HAP-1 (cell line): ENCODE data around the gene TMEM164.

Experiments
- DNase-seq, 2 experiments: peaks; one replicate each; pipeline ENCODE4 v3.0.0-alpha.2; 2016 to 2020; ENCODE audit warnings: low spot score in 2 of 2
- H3K27me3 ChIP-seq: fragments of 250-450 bp; sonication (Bioruptor Pico); 2 replicates; pipeline ENCODE4 v1.5.1; 2020; ENCODE audit warnings: low read depth, mild to moderate bottlenecking, moderate library complexity
- H3K36me3 ChIP-seq: fragments of 250-450 bp; sonication (Bioruptor Pico); replicated peaks from 2 replicates; pipeline ENCODE4 v1.5.1; 2020; ENCODE audit warnings: mild to moderate bottlenecking
- H3K4me1 ChIP-seq: fragments of 250-450 bp; sonication (Bioruptor Pico); 2 replicates; pipeline ENCODE4 v1.5.1; 2020; ENCODE audit warnings: mild to moderate bottlenecking
- H3K4me3 ChIP-seq: fragments of 250-450 bp; sonication (Bioruptor Pico); 2 replicates; pipeline ENCODE4 v1.5.1; 2020; ENCODE audit warnings: mild to moderate bottlenecking, moderate library complexity
- H3K9me3 ChIP-seq: fragments of 250-450 bp; sonication (Bioruptor Pico); 2 replicates; pipeline ENCODE4 v1.5.1; 2020; ENCODE audit warnings: mild to moderate bottlenecking, moderate library complexity
- in situ Hi-C: fragments of 300-500 bp; cut with MboI; formaldehyde crosslinking; loops from 3 replicates; pipeline ENCODE4 v1.14.3; 2020; ENCODE audit warnings: low sequenced_read_pairs, inconsistent platforms, mixed read lengths

TMEM164 gene

GRCh38 chrX:110219920-110220319 lies 217.0 kb downstream of the TMEM164 start:
- in situ Hi-C loops = no loop called here

GRCh38 chrX:110222497-110223257 lies 219.8 kb downstream of the TMEM164 start:
- Histone ChIP-seq H3K4me3 (no peak overlapping the region), H3K9me3 (no peaks in the 10 kb centered on the region), H3K27me3 (no peaks in the 10 kb centered on the region), H3K36me3 (no peaks in the 10 kb centered on the region), H3K4me1 (peaks cover 4% of the 10 kb centered on the region; the same call in 1 of the 2 replicates)
- in situ Hi-C loops = no loop called here
- DNase-seq = no peak

More at GRCh38 chrX:110219920-110220319, 217.0 kb downstream of the TMEM164 start:
- Histone ChIP-seq H3K4me1 (no peaks in the 10 kb centered on the region), H3K4me3 (no peak overlapping the region), H3K27me3 (no peaks in the 10 kb centered on the region), H3K9me3 (no peaks in the 10 kb centered on the region), H3K36me3 (no peaks in the 10 kb centered on the region)
- DNase-seq = no peak

DNA sequence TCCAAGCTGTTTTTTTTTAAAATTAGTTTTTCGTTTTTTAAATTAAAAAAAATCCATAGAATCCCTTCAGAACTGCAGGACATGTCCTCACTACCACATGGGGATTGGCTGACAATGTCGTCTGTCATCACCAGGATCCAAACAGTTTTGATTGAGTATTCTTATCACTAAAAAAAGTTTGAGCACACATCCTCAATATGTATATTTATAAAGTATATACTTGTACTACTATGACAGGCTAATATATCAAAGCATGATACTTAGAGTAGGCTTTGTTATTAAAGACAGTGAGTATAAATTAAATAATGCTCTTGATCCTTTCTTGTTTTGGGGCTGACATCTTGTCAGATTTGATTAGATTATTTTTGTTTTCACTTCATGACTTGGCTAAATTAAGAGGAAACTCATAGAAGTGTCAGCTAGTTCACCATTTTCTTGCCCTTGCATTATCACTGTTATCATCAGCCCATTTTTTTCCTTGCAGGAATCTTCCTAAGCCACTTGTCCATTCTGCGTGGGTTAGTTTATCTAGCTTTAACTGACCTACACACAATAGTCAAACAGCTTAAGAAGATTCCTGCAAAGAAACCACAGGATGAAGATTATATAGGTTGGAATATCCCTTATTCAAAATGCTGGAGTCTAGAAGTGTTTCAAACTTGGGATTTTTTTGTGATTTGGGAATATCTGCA lies 222.2 kb downstream of the TMEM164 start:
- Histone ChIP-seq H3K4me1 (peaks cover 10% of the 10 kb centered on the region), H3K9me3 (no peaks in the 10 kb centered on the region), H3K36me3 (no peaks in the 10 kb centered on the region), H3K27me3 (no peaks in the 10 kb centered on the region), H3K4me3 (no peak overlapping the region)
- in situ Hi-C loops = no loop called here
- DNase-seq = no peak

DNA sequence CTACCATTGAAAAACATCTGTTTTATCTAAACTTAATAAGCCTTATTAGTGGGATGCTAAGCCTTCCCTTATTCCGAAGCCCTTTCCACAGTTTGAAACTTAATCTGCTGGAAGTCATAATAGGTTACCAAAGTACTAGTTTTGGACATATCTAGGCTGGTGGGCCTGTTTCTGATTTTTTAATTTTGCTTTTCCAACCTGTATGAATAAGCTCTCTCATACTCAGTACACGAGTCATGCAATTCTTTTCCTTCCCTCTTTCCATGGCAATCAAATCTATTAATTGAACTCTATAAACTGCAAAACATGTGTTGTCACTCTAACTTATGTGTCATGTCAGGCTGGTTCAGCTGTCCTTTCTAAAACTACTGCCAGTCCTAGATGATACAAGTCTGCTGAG lies 224.0 kb downstream of the TMEM164 start:
- Histone ChIP-seq H3K9me3 (no peaks in the 10 kb centered on the region), H3K4me1 (peaks cover 10% of the 10 kb centered on the region), H3K4me3 (no peak overlapping the region), H3K27me3 (no peaks in the 10 kb centered on the region), H3K36me3 (no peaks in the 10 kb centered on the region)
- in situ Hi-C loops = no loop called here
- no peak for DNase-seq
